ENCODE data around the gene MED16. TPM values are rescaled to one million over a fixed set of nuclear protein-coding genes. Genes with fewer than 3 reads are reported as not detected.

The MED16 gene
- total RNA-seq, 4 donors from 2014 or later, result 26.3 to 50.9 (median 37.2) TPM

GRCh38 chr19:900043-900301 is 7.0 kb upstream of the MED16 start:
- no peak for TF ChIP-seq CTCF (IDR thresholded peaks at IDR 0.05)
- no peak for TF ChIP-seq EP300 (IDR thresholded peaks at IDR 0.05)
- TF ChIP-seq POLR2A (IDR thresholded peaks at IDR 0.05; ENCODE audit: low read depth), result no peak
- no peak for TF ChIP-seq POLR2AphosphoS5 (IDR thresholded peaks at IDR 0.05)
- 92% methylated on average over 15 of the region's 15 CpGs for WGBS
- Histone ChIP-seq H3K36me3 (peaks cover 18 to 48% (median 31%) of the 10 kb centered on the region in 4 donors), H3K4me3 (no peak overlapping the region), H3K4me1 (peaks cover 0 to 13% (median 7%) of the 10 kb centered on the region in 4 donors), H3K27ac (replicated peaks in 1 of 4) (no peak overlapping the region), H3K9me3 (no peaks in the 10 kb centered on the region), H3K27me3 (no peaks in the 10 kb centered on the region)
- no peak for DNase-seq (ENCODE audit: extremely low spot score)
- intact Hi-C loops (cut with DNase I), result no loop called here

GRCh38 chr19:899336-900042 is 6.5 kb upstream of the MED16 start:
- H3K4me1 ChIP-seq, result peaks cover 0 to 13% (median 7%) of the 10 kb centered on the region in 4 donors
- DNase-seq (ENCODE audit: extremely low spot score), result no peak
- no peak for TF ChIP-seq CTCF (IDR thresholded peaks at IDR 0.05)
- TF ChIP-seq POLR2AphosphoS5 (IDR thresholded peaks at IDR 0.05), result no peak
- TF ChIP-seq EP300 (IDR thresholded peaks at IDR 0.05), result no peak
- TF ChIP-seq POLR2A (IDR thresholded peaks at IDR 0.05; ENCODE audit: low read depth), result no peak
- 87% methylated on average over 21 of the region's 32 CpGs for WGBS
- intact Hi-C loops (cut with DNase I), result no loop called here
- H3K4me3 ChIP-seq, result no peak overlapping the region
- no peak overlapping the region for H3K27ac ChIP-seq (replicated peaks in 1 of 4)
- no peaks in the 10 kb centered on the region for H3K9me3 ChIP-seq
- H3K36me3 ChIP-seq, result peaks cover 18 to 48% (median 31%) of the 10 kb centered on the region in 4 donors
- H3K27me3 ChIP-seq, result no peaks in the 10 kb centered on the region

- Histone ChIP-seq H3K4me3 (no peak overlapping the region), H3K27me3 (no peaks in the 10 kb centered on the region), H3K9me3 (no peaks in the 10 kb centered on the region), H3K27ac (replicated peaks in 1 of 4) (no peak overlapping the region), H3K36me3 (peaks cover 18 to 48% (median 31%) of the 10 kb centered on the region in 4 donors), H3K4me1 (peaks cover 0 to 15% (median 7%) of the 10 kb centered on the region in 4 donors)
- TF ChIP-seq POLR2AphosphoS5 (IDR thresholded peaks at IDR 0.05) (no peak), POLR2A (IDR thresholded peaks at IDR 0.05; ENCODE audit: low read depth) (no peak), EP300 (IDR thresholded peaks at IDR 0.05) (no peak), CTCF (IDR thresholded peaks at IDR 0.05) (no peak)
- WGBS, result 75% methylated on average over 20 of the region's 20 CpGs
- intact Hi-C loops (cut with DNase I), result no loop called here
- no peak for DNase-seq (ENCODE audit: extremely low spot score)
Measured at GRCh38 chr19:898663-899062, 5.7 kb upstream of the MED16 start.

GRCh38 chr19:897442-898039 is 4.6 kb upstream of the MED16 start:
- intact Hi-C loops (cut with DNase I), result no loop called here
- H3K9me3 ChIP-seq, result no peaks in the 10 kb centered on the region
- H3K36me3 ChIP-seq, result peaks cover 18 to 48% (median 31%) of the 10 kb centered on the region in 4 donors
- TF ChIP-seq POLR2A (IDR thresholded peaks at IDR 0.05; ENCODE audit: low read depth) (no peak), EP300 (IDR thresholded peaks at IDR 0.05) (no peak), POLR2AphosphoS5 (IDR thresholded peaks at IDR 0.05) (no peak), CTCF (IDR thresholded peaks at IDR 0.05) (no peak)
- no peaks in the 10 kb centered on the region for H3K27me3 ChIP-seq
- no peak overlapping the region for H3K27ac ChIP-seq (replicated peaks in 1 of 4)
- no peak overlapping the region for H3K4me3 ChIP-seq
- WGBS, result 89% methylated on average over 26 of the region's 26 CpGs
- peaks cover 0 to 11% (median 2%) of the 10 kb centered on the region in 4 donors for H3K4me1 ChIP-seq
- no peak for DNase-seq (ENCODE audit: extremely low spot score)
